SK-N-MC (cell line): ENCODE measurements around the gene FKBP4.

ENCODE experiments used
- DNase-seq: peaks from one replicate; pipeline ENCODE4 v3.0.0-alpha.2; 2011; ENCODE audit warnings: low read depth, low spot score
- H3K27ac ChIP-seq: fragments of 200-600 bp; sonication (generic); 2 replicates; pipeline ENCODE4 v1.5.1; 2016; ENCODE audit warnings: mixed run types
- H3K36me3 ChIP-seq: fragments of 200-600 bp; sonication (generic); 2 replicates; pipeline ENCODE4 v1.6.1; 2017; ENCODE audit warnings: antibody characterized with exemption, low read length, mixed read lengths; ENCODE audit not compliant: insufficient read depth
- H3K4me3 ChIP-seq: fragments of 200-600 bp; sonication (generic); 2 replicates; pipeline ENCODE4 v1.5.1; 2016
- H3K9ac ChIP-seq: fragments of 200-600 bp; sonication (generic); 2 replicates; pipeline ENCODE4 v1.8.0; 2017; ENCODE audit warnings: mixed run types, mixed read lengths; ENCODE audit not compliant: insufficient read length
- H3K9me3 ChIP-seq: fragments of 200-600 bp; sonication (generic); 2 replicates; pipeline ENCODE4 v1.6.1; 2017; ENCODE audit warnings: low read depth, mild to moderate bottlenecking, antibody characterized with exemption, low read length, moderate library complexity, mixed read lengths
- EZH2 ChIP-seq: fragments of 200-600 bp; sonication (generic); IDR thresholded peaks from one replicate; pipeline ENCODE4 v1.6.1; 2017; ENCODE audit warnings: antibody characterized with exemption
- FOXP2 ChIP-seq: optimal IDR thresholded peaks from 2 replicates; pipeline ENCODE3; 2011; ENCODE audit warnings: mild to moderate bottlenecking, moderate library complexity; ENCODE audit not compliant: insufficient read depth; ENCODE audit errors: extremely low read length, control extremely low read depth
- POLR2AphosphoS5 ChIP-seq: IDR thresholded peaks from 2 replicates; pipeline ENCODE4 v1.6.1; 2012; ENCODE audit warnings: mild to moderate bottlenecking, low read depth, low read length, borderline replicate concordance

Gene FKBP4

GRCh38 chr12:2793561-2793960 lies 1.2 kb upstream of the FKBP4 start:
- peaks cover 24% of the 10 kb centered on the region for H3K36me3 ChIP-seq
- H3K9ac ChIP-seq, result no peak overlapping the region
- no peak for DNase-seq
- no peak for TF ChIP-seq EZH2
- no peak for TF ChIP-seq POLR2AphosphoS5
- TF ChIP-seq FOXP2, result no peak
- no peaks in the 10 kb centered on the region for H3K9me3 ChIP-seq
- H3K4me3 ChIP-seq, result no peak overlapping the region
- no peak overlapping the region for H3K27ac ChIP-seq

- no peak for TF ChIP-seq FOXP2
- TF ChIP-seq EZH2, result no peak
- no peak for TF ChIP-seq POLR2AphosphoS5
- no peak overlapping the region for H3K9ac ChIP-seq
- DNase-seq, result no peak
- no peaks in the 10 kb centered on the region for H3K9me3 ChIP-seq
- H3K36me3 ChIP-seq, result peaks cover 31% of the 10 kb centered on the region
- peak overlapping the region; percentile 92 for H3K4me3 ChIP-seq
- no peak overlapping the region for H3K27ac ChIP-seq
Observed at GRCh38 chr12:2794191-2794735, 507 bp upstream of the FKBP4 start.

GRCh38 chr12:2795291-2796186 lies 769 bp downstream of the FKBP4 start:
- peak overlapping the region; percentile 92 for H3K4me3 ChIP-seq
- peaks cover 44% of the 10 kb centered on the region for H3K36me3 ChIP-seq
- no peak overlapping the region for H3K27ac ChIP-seq
- H3K9me3 ChIP-seq, result no peaks in the 10 kb centered on the region
- TF ChIP-seq FOXP2 (no peak), POLR2AphosphoS5 (peak; percentile 58; the same call in 1 of the 2 replicates)
- DNase-seq, result no peak
- peak overlapping the region; percentile 79 for H3K9ac ChIP-seq

- Histone ChIP-seq H3K27ac (0 out of 2 replicates have a peak overlapping the region, but pooled peaks have one; percentile 4), H3K9me3 (no peaks in the 10 kb centered on the region), H3K9ac (peak overlapping the region; percentile 67), H3K36me3 (peaks cover 51% of the 10 kb centered on the region), H3K4me3 (peak overlapping the region; percentile 92)
- no peak for DNase-seq
- TF ChIP-seq EZH2 (no peak), POLR2AphosphoS5 (no peak), FOXP2 (no peak)
Observed at GRCh38 chr12:2796187-2796666, 1.5 kb downstream of the FKBP4 start.

- peaks cover 67% of the 10 kb centered on the region for H3K36me3 ChIP-seq
- no peak overlapping the region for H3K4me3 ChIP-seq
- no peaks in the 10 kb centered on the region for H3K9me3 ChIP-seq
- no peak overlapping the region for H3K9ac ChIP-seq
- DNase-seq, result no peak
- TF ChIP-seq FOXP2 (no peak), POLR2AphosphoS5 (0 out of 2 replicates have a peak, but pooled peaks have one; percentile 2)
- H3K27ac ChIP-seq, result no peak overlapping the region
Observed at GRCh38 chr12:2797721-2798418, 3.1 kb downstream of the FKBP4 start.

GRCh38 chr12:2800046-2800570 lies 5.3 kb downstream of the FKBP4 start:
- H3K9me3 ChIP-seq, result no peaks in the 10 kb centered on the region
- H3K9ac ChIP-seq, result no peak overlapping the region
- H3K4me3 ChIP-seq, result no peak overlapping the region
- H3K27ac ChIP-seq, result no peak overlapping the region
- no peak for DNase-seq
- peaks cover 90% of the 10 kb centered on the region for H3K36me3 ChIP-seq
- TF ChIP-seq EZH2 (no peak), POLR2AphosphoS5 (no peak), FOXP2 (no peak)

- TF ChIP-seq EZH2 (no peak), POLR2AphosphoS5 (no peak), FOXP2 (no peak)
- H3K9me3 ChIP-seq, result no peaks in the 10 kb centered on the region
- no peak for DNase-seq
- no peak overlapping the region for H3K9ac ChIP-seq
- peaks cover 98% of the 10 kb centered on the region for H3K36me3 ChIP-seq
- H3K4me3 ChIP-seq, result no peak overlapping the region
- H3K27ac ChIP-seq, result no peak overlapping the region
Observed at GRCh38 chr12:2801044-2801783, 6.4 kb downstream of the FKBP4 start.

GRCh38 chr12:2803635-2804392 lies 9.0 kb downstream of the FKBP4 start:
- no peak for DNase-seq
- Histone ChIP-seq H3K4me3 (no peak overlapping the region), H3K36me3 (peaks cover 72% of the 10 kb centered on the region), H3K9me3 (no peaks in the 10 kb centered on the region), H3K27ac (0 out of 2 replicates have a peak overlapping the region, but pooled peaks have one; percentile 21), H3K9ac (no peak overlapping the region)
- TF ChIP-seq POLR2AphosphoS5 (no peak), EZH2 (no peak), FOXP2 (no peak)
